Keratinocyte (primary cell): ENCODE data around the gene KIF5A.

Experiments
- EZH2 ChIP-seq: IDR thresholded peaks from one replicate; pipeline ENCODE4 v1.6.1; 2012; ENCODE audit warnings: inconsistent platforms, mild to moderate bottlenecking, low read length, moderate library complexity
- TF ChIP-seq, protein P1 (sequence below), 3 experiments: IDR thresholded peaks in 1 of 3; conservative IDR thresholded peaks in 1 of 3; optimal IDR thresholded peaks in 1 of 3; 2 replicates in 2 of 3; 3 replicates in 1 of 3; pipeline versions ENCODE3 to v1.5.1; 2011; ENCODE audit warnings: low read length in 3 of 3, mild to moderate bottlenecking in 3 of 3, moderate library complexity in 2 of 3, control low read depth in 1 of 3, inconsistent platforms in 1 of 3; ENCODE audit not compliant: insufficient read depth in 2 of 3; ENCODE audit errors: extremely low read depth in 1 of 3

DNA sequence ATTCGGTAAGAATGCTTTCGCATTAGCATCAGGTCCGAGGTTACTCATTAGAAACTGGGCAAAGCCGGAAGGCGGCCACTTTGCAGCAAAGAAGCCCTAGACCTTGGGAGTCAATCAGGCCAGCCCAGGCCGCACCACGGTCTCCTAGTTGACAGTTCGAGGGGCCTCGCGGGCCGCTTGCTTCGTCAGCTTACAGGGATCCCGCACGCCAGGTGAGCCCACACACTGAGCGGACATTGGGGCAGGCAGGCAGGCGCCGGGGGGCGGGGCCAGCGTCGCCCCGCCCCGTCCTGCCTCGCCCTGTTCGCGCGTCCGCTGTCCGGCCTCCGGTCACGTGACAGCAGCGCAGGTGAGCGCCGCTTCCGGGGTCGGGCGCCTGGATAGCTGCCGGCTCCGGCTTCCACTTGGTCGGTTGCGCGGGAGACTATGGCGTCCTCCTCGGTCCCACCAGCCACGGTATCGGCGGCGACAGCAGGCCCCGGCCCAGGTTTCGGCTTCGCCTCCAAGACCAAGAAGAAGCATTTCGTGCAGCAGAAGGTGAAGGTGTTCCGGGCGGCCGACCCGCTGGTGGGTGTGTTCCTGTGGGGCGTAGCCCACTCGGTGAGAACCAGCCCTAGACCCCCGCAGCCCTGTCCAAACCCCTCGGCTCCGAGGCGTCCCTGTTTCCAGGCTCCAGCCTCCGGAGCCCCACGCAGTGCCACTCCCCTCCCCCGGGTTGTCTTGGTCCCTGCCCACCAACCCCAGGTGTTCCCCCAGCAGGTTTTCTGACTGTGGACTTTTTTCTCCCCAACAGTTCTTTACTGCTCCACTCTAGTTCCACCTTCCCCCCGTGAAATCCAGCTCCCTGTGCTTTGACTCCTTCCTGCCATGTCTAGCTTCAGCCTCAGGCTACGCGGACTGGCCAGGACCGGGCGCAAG is 41.3 kb downstream of the KIF5A start, which contains the start of gene PIP4K2C:
- TF ChIP-seq, protein P1, sequence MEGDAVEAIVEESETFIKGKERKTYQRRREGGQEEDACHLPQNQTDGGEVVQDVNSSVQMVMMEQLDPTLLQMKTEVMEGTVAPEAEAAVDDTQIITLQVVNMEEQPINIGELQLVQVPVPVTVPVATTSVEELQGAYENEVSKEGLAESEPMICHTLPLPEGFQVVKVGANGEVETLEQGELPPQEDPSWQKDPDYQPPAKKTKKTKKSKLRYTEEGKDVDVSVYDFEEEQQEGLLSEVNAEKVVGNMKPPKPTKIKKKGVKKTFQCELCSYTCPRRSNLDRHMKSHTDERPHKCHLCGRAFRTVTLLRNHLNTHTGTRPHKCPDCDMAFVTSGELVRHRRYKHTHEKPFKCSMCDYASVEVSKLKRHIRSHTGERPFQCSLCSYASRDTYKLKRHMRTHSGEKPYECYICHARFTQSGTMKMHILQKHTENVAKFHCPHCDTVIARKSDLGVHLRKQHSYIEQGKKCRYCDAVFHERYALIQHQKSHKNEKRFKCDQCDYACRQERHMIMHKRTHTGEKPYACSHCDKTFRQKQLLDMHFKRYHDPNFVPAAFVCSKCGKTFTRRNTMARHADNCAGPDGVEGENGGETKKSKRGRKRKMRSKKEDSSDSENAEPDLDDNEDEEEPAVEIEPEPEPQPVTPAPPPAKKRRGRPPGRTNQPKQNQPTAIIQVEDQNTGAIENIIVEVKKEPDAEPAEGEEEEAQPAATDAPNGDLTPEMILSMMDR (optimal IDR thresholded peaks at IDR 0.05 in 1 of 3, IDR thresholded peaks at IDR 0.05 in 1 of 3, conservative IDR thresholded peaks at IDR 0.05 in 1 of 3; ENCODE audit: extremely low read depth in 1 of 3, insufficient read depth in 2 of 3, low read length in 3 of 3) = no peak
- TF ChIP-seq EZH2 = no peak
